Osteocyte (in vitro differentiated cells): Measurements from ENCODE around the gene TSPAN3. TPM values are rescaled to one million over a fixed set of nuclear protein-coding genes. Genes with fewer than 3 reads are reported as not detected.

Source experiments
- DNase-seq: peaks from one replicate; pipeline ENCODE4 v3.0.0; 2021; ENCODE audit warnings: mixed read lengths; ENCODE audit not compliant: unreplicated experiment; ENCODE audit errors: extremely low spot score
- H3K27ac Mint-ChIP-seq: one replicate; pipeline ENCODE4 v1.8.0; 2021; ENCODE audit warnings: mild to moderate bottlenecking, mixed read lengths; ENCODE audit not compliant: unreplicated experiment
- H3K27me3 Mint-ChIP-seq: one replicate; pipeline ENCODE4 v1.8.0; 2021; ENCODE audit warnings: mixed read lengths; ENCODE audit not compliant: unreplicated experiment
- H3K36me3 Mint-ChIP-seq: one replicate; pipeline ENCODE4 v1.8.0; 2021; ENCODE audit warnings: mixed read lengths; ENCODE audit not compliant: unreplicated experiment
- H3K4me1 Mint-ChIP-seq: one replicate; pipeline ENCODE4 v1.8.0; 2021; ENCODE audit warnings: mixed read lengths; ENCODE audit not compliant: unreplicated experiment
- H3K4me3 Mint-ChIP-seq: one replicate; pipeline ENCODE4 v1.8.0; 2021; ENCODE audit warnings: mild to moderate bottlenecking, moderate library complexity, mixed read lengths; ENCODE audit not compliant: unreplicated experiment
- H3K9me3 Mint-ChIP-seq: one replicate; pipeline ENCODE4 v1.8.0; 2021; ENCODE audit warnings: mixed read lengths; ENCODE audit not compliant: unreplicated experiment
- total RNA-seq: library from RNA; stranded (reverse); gene quantifications from 2 replicates; pipeline ENCODE4 v1.2.1, GENCODE V29; 2021
- TF ChIP-seq, protein P1 (sequence below): fragments of 200-600 bp; sonication (generic); IDR thresholded peaks from 2 replicates; pipeline ENCODE4 v1.5.0; 2021; ENCODE audit warnings: antibody characterized with exemption, mild to moderate bottlenecking, moderate library complexity

The TSPAN3 gene
- total RNA-seq, 1 donor from 2014 or later: 296 TPM

DNA sequence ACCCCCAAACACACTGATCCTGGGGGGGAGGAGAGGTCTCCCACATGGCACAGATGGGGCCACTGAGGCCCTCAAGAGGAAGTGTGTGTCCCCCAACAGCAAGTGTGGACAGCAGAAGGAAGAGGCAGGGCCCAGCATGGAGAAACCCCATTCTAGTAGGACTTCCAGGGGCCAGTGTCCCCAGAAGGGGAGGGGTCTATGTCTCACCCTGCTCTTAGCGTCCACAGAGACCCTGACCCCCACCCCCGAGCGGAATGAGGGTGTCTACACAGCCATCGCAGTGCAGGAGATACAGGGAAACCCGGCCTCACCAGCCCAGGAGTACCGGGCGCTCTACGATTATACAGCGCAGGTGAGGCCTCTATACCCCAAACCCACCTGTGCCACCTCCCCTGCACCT is 35.3 kb downstream of the TSPAN3 start:
- H3K27me3 Mint-ChIP-seq: no peaks in the 10 kb centered on the region
- H3K9me3 Mint-ChIP-seq: no peaks in the 10 kb centered on the region
- DNase-seq: no peak
- no peak overlapping the region for H3K4me3 Mint-ChIP-seq
- peaks cover 14% of the 10 kb centered on the region for H3K4me1 Mint-ChIP-seq
- TF ChIP-seq, protein P1, sequence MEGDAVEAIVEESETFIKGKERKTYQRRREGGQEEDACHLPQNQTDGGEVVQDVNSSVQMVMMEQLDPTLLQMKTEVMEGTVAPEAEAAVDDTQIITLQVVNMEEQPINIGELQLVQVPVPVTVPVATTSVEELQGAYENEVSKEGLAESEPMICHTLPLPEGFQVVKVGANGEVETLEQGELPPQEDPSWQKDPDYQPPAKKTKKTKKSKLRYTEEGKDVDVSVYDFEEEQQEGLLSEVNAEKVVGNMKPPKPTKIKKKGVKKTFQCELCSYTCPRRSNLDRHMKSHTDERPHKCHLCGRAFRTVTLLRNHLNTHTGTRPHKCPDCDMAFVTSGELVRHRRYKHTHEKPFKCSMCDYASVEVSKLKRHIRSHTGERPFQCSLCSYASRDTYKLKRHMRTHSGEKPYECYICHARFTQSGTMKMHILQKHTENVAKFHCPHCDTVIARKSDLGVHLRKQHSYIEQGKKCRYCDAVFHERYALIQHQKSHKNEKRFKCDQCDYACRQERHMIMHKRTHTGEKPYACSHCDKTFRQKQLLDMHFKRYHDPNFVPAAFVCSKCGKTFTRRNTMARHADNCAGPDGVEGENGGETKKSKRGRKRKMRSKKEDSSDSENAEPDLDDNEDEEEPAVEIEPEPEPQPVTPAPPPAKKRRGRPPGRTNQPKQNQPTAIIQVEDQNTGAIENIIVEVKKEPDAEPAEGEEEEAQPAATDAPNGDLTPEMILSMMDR: no peak
- no peak overlapping the region for H3K27ac Mint-ChIP-seq
- H3K36me3 Mint-ChIP-seq: peaks cover 6% of the 10 kb centered on the region

DNA sequence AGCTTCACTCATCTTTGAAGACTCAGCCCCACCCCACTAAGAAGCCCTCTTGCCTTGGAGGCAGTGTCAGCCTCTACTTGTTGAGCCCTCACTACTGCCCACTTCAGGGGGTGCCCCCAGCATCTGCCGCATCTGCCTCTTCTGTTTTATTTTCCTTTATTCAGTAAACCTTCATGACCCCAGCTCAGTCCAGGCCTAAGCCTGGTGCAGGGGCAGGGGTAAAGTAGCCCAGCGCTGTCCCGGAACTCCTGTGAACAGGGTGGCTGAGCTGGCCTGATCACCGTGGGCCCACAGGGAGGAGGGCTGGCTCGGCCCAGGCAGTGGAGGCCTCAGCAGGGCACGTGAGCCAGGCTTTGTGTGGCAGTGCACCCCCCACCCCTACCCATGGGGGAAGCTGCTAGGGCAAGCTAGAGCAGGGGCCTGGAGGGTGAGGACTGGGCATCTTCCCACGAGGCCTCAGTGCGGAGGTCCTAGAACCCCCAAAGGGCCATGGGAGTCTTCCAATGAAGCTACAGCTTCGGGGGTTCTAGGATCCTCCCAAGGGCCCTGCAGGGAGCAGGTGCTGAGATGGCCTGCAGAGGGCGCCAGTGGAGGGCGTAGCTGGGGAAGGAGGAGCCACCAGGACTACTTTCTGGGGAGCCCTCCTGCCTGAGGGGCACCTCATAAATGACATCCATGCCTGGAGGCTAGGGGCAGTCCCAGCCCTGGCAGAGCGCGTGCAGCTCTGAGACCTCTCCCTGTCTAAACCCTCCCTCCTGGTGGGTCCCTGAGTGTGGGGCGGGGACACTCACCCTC is 36.0 kb downstream of the TSPAN3 start:
- DNase-seq: peak; percentile 84

DNA sequence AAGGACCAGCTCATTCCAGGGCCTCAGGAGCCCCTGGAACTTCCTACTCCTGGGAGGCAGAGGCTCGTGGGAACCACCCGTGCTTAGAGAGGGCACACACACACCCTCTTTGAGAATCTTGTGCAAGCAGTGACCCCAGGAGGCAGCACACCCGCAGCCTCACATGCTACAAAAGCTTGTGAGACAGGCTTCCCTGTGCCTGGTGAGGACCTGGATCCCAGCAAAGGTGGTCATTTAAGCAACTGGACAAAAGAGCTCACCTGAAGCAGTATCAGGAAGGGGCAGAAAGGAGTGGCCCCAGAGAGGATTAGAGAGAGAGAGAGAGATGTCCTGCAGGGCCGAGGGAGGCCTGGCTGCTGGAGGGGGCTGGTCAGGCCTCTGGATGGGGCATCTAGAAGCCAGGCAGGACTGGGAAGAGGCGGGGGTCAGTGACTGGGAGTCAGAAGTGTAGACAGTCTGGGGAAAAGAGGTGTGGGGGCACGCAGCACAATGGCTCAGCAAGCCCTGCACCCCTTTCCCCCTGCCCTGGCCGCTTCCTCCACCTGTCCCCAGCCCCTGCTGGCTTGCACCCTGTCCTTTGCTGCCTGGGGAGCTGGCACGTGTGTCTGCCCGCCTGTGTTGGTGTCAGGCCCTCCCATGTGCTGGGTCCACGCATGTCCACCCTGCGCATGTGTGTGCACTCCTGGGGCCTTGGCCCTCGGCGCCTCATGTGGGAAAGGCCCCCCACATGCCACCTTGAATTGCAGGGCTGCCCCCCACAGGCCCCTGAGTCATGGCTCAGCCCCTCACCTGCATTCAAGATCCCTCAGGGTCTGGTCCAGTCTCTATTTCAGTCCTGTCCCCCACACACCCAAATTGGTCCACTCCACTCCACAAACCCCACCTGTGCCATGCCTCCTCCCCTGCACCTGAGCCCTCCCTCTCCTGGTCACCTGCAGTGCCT is 36.9 kb downstream of the TSPAN3 start:
- TF ChIP-seq, protein P1: no peak
- H3K27me3 Mint-ChIP-seq: no peaks in the 10 kb centered on the region
- peaks cover 18% of the 10 kb centered on the region for H3K4me1 Mint-ChIP-seq
- H3K4me3 Mint-ChIP-seq: no peak overlapping the region
- peaks cover 6% of the 10 kb centered on the region for H3K36me3 Mint-ChIP-seq
- DNase-seq: no peak
- no peak overlapping the region for H3K27ac Mint-ChIP-seq
- no peaks in the 10 kb centered on the region for H3K9me3 Mint-ChIP-seq

More for the DNA sequence above, 36.0 kb downstream of the TSPAN3 start:
- no peak overlapping the region for H3K4me3 Mint-ChIP-seq
- peaks cover 6% of the 10 kb centered on the region for H3K36me3 Mint-ChIP-seq
- TF ChIP-seq, protein P1: peak; percentile 64
- H3K9me3 Mint-ChIP-seq: no peaks in the 10 kb centered on the region
- no peak overlapping the region for H3K27ac Mint-ChIP-seq
- H3K27me3 Mint-ChIP-seq: no peaks in the 10 kb centered on the region
- peaks cover 17% of the 10 kb centered on the region for H3K4me1 Mint-ChIP-seq

DNA sequence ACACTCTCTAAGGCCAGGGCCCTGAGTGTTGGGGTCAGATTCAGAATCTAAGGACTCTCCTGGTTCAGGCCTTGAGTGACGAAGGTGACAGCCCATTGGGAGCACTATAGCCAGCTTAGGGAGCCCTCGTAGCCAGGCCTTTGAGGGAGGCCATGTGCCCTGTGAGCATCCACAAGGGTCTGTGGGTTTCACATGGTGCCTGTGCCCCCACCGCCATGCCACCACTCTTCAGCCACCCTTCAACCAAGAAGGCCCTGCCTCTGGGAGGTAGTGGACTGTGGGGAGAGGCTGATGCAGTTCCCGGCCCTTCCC is 37.5 kb downstream of the TSPAN3 start:
- no peak overlapping the region for H3K27ac Mint-ChIP-seq

More for the DNA sequence above, 37.5 kb downstream of the TSPAN3 start:
- Mint-ChIP-seq H3K9me3 (no peaks in the 10 kb centered on the region), H3K36me3 (peaks cover 6% of the 10 kb centered on the region), H3K27me3 (no peaks in the 10 kb centered on the region), H3K4me1 (peaks cover 18% of the 10 kb centered on the region), H3K4me3 (no peak overlapping the region)
- TF ChIP-seq, protein P1: no peak
- DNase-seq: no peak
